ENCODE measurements around the gene BANF2. TPM values are rescaled to one million over a fixed set of nuclear protein-coding genes. Genes with fewer than 3 reads are reported as not detected.

BANF2 gene
- total RNA-seq, 1 experiment from 2014 or later = not detected

DNA sequence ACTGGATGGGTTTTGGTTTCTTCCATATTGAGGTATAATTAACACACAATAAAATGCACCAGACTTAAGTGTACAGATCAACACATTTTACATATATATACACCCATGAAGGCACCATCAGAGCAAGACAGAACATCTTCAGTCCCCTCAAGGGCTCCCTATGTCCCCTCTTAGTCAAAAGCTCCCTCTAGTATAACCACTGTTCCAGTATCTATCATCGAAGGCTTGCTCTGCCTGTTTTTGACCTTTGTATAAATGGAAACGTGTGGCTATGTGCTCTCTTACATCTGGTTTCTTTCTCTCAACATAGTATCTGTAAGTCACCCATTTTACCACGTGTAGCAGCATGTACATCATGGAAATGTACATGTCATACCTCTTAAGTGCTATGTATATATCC lies 66.5 kb downstream of the BANF2 start:
- no peak overlapping the region for H2BK120ac ChIP-seq (ENCODE audit: low read depth, low read length, poor library complexity, severe bottlenecking)
- H2AK5ac ChIP-seq (ENCODE audit: insufficient read length, low read length) = no peak overlapping the region
- no peak overlapping the region for H2BK15ac ChIP-seq (ENCODE audit: low read depth, low read length)
- no peaks in the 10 kb centered on the region for H3K23me2 ChIP-seq (ENCODE audit: insufficient read length, low read depth, low read length, poor library complexity, severe bottlenecking)
- no peaks in the 10 kb centered on the region for H3K27me3 ChIP-seq (ENCODE audit: insufficient read depth, low read length)
- H4K91ac ChIP-seq (ENCODE audit: insufficient read length, low read depth, low read length) = no peak overlapping the region
- Mint-ChIP-seq H3K36me3 (ENCODE audit: insufficient read depth in 1 of 3, low read depth in 3 of 3) (peaks cover 0 to 3% (median 0%) of the 10 kb centered on the region in 3 experiments; a peak in 1 of 7 replicates), H3K27ac (no peak overlapping the region), H3K9me3 (no peaks in the 10 kb centered on the region; a peak in 1 of 5 replicates), H3K4me3 (no peak overlapping the region), H3K4me1 (peaks cover 23 to 28% of the 10 kb centered on the region in 2 experiments), H3K27me3 (ENCODE audit: low read depth) (peaks cover 1% of the 10 kb centered on the region; the same call in 1 of the 2 replicates)
- no peak overlapping the region for H3K9ac ChIP-seq (ENCODE audit: extremely low read depth, insufficient read length, low read length)
- H3K4me1 ChIP-seq (ENCODE audit: insufficient read depth, low read length) = peaks cover 4% of the 10 kb centered on the region; the same call in 1 of the 2 replicates
- no peak overlapping the region for H3K14ac ChIP-seq (ENCODE audit: insufficient read depth, low read length)
- H3K56ac ChIP-seq (ENCODE audit: insufficient read length, low read depth, low read length) = no peak overlapping the region
- H3K18ac ChIP-seq (ENCODE audit: insufficient read length, low read depth, low read length) = no peak overlapping the region
- no peak overlapping the region for H3K27ac ChIP-seq (ENCODE audit: insufficient read length, low read depth, low read length)
- no peak overlapping the region for H2BK5ac ChIP-seq (ENCODE audit: insufficient read length, low read length)
- no peak overlapping the region for H2BK20ac ChIP-seq (ENCODE audit: low read depth, low read length, poor library complexity, severe bottlenecking)
- WGBS (ENCODE audit: extremely low coverage, insufficient read length, low lambda C conversion rate) = no CpG with 5 or more reads among the region's 3 CpGs
- no peak overlapping the region for H3T11ph ChIP-seq (ENCODE audit: low read length)
- no peaks in the 10 kb centered on the region for H3K79me1 ChIP-seq (ENCODE audit: insufficient read depth, low read depth, low read length, poor library complexity, severe bottlenecking)
- no peaks in the 10 kb centered on the region for H3K9me3 ChIP-seq (ENCODE audit: control insufficient read depth, low read depth, low read length)
- no peaks in the 10 kb centered on the region for H4K20me1 ChIP-seq (ENCODE audit: control insufficient read depth, insufficient read depth, insufficient read length)
- no peak overlapping the region for H4K8ac ChIP-seq (replicated peaks; ENCODE audit: insufficient read length, low read depth, low read length)
- H3K79me2 ChIP-seq (ENCODE audit: insufficient read depth, low read length) = no peaks in the 10 kb centered on the region
- DNase-seq = no peak
- H3K4ac ChIP-seq (ENCODE audit: low read depth, low read length) = no peak overlapping the region
- no peak overlapping the region for H3K4me2 ChIP-seq (ENCODE audit: insufficient read depth, insufficient read length, low read length)
- H3K23ac ChIP-seq (ENCODE audit: insufficient read length, low read depth, low read length) = no peak overlapping the region
- no peak overlapping the region for H4K5ac ChIP-seq (ENCODE audit: insufficient read length, low read depth, low read length)
- no peak overlapping the region for H2BK12ac ChIP-seq (ENCODE audit: insufficient read length, low read depth, low read length)
- TF ChIP-seq, protein P1, sequence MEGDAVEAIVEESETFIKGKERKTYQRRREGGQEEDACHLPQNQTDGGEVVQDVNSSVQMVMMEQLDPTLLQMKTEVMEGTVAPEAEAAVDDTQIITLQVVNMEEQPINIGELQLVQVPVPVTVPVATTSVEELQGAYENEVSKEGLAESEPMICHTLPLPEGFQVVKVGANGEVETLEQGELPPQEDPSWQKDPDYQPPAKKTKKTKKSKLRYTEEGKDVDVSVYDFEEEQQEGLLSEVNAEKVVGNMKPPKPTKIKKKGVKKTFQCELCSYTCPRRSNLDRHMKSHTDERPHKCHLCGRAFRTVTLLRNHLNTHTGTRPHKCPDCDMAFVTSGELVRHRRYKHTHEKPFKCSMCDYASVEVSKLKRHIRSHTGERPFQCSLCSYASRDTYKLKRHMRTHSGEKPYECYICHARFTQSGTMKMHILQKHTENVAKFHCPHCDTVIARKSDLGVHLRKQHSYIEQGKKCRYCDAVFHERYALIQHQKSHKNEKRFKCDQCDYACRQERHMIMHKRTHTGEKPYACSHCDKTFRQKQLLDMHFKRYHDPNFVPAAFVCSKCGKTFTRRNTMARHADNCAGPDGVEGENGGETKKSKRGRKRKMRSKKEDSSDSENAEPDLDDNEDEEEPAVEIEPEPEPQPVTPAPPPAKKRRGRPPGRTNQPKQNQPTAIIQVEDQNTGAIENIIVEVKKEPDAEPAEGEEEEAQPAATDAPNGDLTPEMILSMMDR (conservative IDR thresholded peaks at IDR 0.05) = no peak
- H2AFZ ChIP-seq (ENCODE audit: low read length) = no peak overlapping the region
